ENCODE measurements around the gene ADAMTS10.

DNA sequence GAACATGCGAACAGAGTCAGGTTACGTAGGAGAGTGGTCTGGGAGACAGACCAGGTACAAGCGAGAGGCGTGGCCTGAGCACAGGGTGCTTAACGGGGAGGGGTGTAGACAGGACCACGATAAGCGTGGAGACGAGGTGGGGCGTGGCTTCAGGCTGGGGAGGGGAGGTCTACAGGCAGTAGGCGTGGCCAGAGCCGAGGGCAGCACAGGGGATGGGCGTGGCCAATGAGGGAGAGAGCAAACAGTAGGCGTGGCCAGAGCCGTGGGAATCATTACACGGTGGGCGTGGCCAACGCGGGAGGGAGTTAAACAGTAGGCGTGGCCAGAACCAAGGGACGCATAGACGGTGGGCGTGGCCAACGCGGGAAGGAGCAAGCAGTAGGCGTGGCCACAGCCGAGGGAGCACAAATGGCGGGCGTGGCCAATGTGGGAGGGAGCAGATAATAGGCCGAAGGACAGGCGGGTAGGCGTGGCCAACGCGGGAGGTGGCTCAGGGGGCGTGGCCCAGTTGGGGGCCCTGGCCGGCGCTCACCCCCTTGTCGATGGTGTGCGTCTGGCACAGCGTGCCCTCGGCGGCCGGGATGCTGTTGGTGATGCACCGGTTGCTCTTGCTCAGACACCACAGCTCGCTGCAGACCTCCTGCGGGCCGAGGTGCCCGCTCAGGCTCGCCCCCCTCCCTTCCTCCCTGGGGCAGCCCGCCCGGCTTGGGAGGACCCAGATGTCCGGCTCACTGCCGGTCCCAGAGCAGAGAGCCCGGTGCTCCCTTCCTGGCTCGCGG, 18.1 kb downstream of the ADAMTS10 start:
- TF ChIP-seq, protein P1, sequence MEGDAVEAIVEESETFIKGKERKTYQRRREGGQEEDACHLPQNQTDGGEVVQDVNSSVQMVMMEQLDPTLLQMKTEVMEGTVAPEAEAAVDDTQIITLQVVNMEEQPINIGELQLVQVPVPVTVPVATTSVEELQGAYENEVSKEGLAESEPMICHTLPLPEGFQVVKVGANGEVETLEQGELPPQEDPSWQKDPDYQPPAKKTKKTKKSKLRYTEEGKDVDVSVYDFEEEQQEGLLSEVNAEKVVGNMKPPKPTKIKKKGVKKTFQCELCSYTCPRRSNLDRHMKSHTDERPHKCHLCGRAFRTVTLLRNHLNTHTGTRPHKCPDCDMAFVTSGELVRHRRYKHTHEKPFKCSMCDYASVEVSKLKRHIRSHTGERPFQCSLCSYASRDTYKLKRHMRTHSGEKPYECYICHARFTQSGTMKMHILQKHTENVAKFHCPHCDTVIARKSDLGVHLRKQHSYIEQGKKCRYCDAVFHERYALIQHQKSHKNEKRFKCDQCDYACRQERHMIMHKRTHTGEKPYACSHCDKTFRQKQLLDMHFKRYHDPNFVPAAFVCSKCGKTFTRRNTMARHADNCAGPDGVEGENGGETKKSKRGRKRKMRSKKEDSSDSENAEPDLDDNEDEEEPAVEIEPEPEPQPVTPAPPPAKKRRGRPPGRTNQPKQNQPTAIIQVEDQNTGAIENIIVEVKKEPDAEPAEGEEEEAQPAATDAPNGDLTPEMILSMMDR (IDR thresholded peaks at IDR 0.05) = no peak
- TF ChIP-seq EZH2 (IDR thresholded peaks at IDR 0.05) (no peak), EZH2phosphoT487 (IDR thresholded peaks at IDR 0.05) (no peak)
